GM13976 (cell line): ENCODE data around the gene AHSA1.
A peak's percentile ranks its signal among the peaks of the same experiment; 100 is the strongest.

Source experiments
- DNase-seq: peaks from one replicate; pipeline ENCODE4 v3.0.0; 2012; ENCODE audit warnings: low spot score
- CTCF ChIP-seq: IDR thresholded peaks from 2 replicates; pipeline ENCODE4 v1.5.1; 2012; ENCODE audit warnings: borderline replicate concordance, mild to moderate bottlenecking; ENCODE audit not compliant: insufficient read depth; ENCODE audit errors: extremely low read depth, missing control alignments, control extremely low read depth
- in situ Hi-C: fragments of 300-500 bp; cut with MboI; formaldehyde crosslinking; loops from one replicate; pipeline ENCODE4 v1.12.0; 2022; ENCODE audit warnings: low sequenced_read_pairs, mixed read lengths, inconsistent platforms; ENCODE audit not compliant: unreplicated experiment

The AHSA1 gene

GRCh38 chr14:77469539-77469938, 11.6 kb downstream of the AHSA1 start:
- no peak for DNase-seq
- TF ChIP-seq CTCF = no peak
- in situ Hi-C loops = loop anchor here (25.0 kb wide), 1 partner anchor 343 kb away; the partner anchor contains the start of gene ADCK1

GRCh38 chr14:77470224-77470870, 12.5 kb downstream of the AHSA1 start:
- no peak for TF ChIP-seq CTCF
- in situ Hi-C loops = loop anchor here (25.0 kb wide), 1 partner anchor 342 kb away; the partner anchor contains the start of gene ADCK1
- no peak for DNase-seq

GRCh38 chr14:77473921-77474320, 16.0 kb downstream of the AHSA1 start:
- TF ChIP-seq CTCF = no peak
- DNase-seq = no peak
- in situ Hi-C loops = loop anchor here (25.0 kb wide), 1 partner anchor 338 kb away; the partner anchor contains the start of gene ADCK1

GRCh38 chr14:77474479-77475177, 16.7 kb downstream of the AHSA1 start:
- no peak for DNase-seq
- TF ChIP-seq CTCF = no peak
- in situ Hi-C loops = loop anchor here (25.0 kb wide), 1 partner anchor 338 kb away; the partner anchor contains the start of gene ADCK1

GRCh38 chr14:77475432-77476115, 17.7 kb downstream of the AHSA1 start:
- DNase-seq = peak; percentile 17
- TF ChIP-seq CTCF = no peak
- in situ Hi-C loops = no loop called here

GRCh38 chr14:77478029-77478428, 20.1 kb downstream of the AHSA1 start:
- in situ Hi-C loops = no loop called here
- TF ChIP-seq CTCF = no peak
- DNase-seq = no peak
